Heart left ventricle (tissue), 16 donors: ENCODE results near the gene YJEFN3. TPM values are rescaled to one million over a fixed set of nuclear protein-coding genes. Genes with fewer than 3 reads are reported as not detected.

Experiments used
- ATAC-seq, 4 donors: fragments of 200-7000 bp; cut with Tn5 transposase; one replicate each; pipeline ENCODE4 v1.9.1; 2020 to 2022; ENCODE audit warnings: moderate library complexity in 4 of 4, mild to moderate bottlenecking in 3 of 4, moderate number of reproducible peaks in 1 of 4
- DNase-seq, 5 donors: peaks; one replicate each; pipeline ENCODE4 v3.0.0-alpha.2; 2020
- H3K27ac ChIP-seq, 12 donors: fragments of 200-600 bp; sonication (generic) in 4 of 12; one replicate each; pipeline versions ENCODE4 v1.5.0 to v1.8.0; 2016 to 2022; ENCODE audit warnings: mild to moderate bottlenecking in 2 of 12
- H3K27me3 ChIP-seq, 9 donors: fragments of 200-600 bp; sonication (generic) in 2 of 9; one replicate each; pipeline versions ENCODE4 v1.5.1 to v1.8.0; 2016 to 2022; ENCODE audit warnings: mild to moderate bottlenecking in 3 of 9
- H3K36me3 ChIP-seq, 9 donors: fragments of 200-600 bp; sonication (generic) in 2 of 9; one replicate each; pipeline versions ENCODE4 v1.5.0 to v1.8.0; 2018 to 2022; ENCODE audit warnings: mild to moderate bottlenecking in 2 of 9
- H3K4me1 ChIP-seq, 12 donors: fragments of 200-600 bp; sonication (generic) in 4 of 12; one replicate each; pipeline versions ENCODE4 v1.5.0 to v1.8.0; 2016 to 2022; ENCODE audit warnings: mild to moderate bottlenecking in 3 of 12
- H3K4me3 ChIP-seq, 12 donors: fragments of 200-600 bp; sonication (generic) in 4 of 12; one replicate each; pipeline versions ENCODE4 v1.5.0 to v1.8.0; 2017 to 2022; ENCODE audit warnings: mild to moderate bottlenecking in 9 of 12, moderate library complexity in 4 of 12
- H3K9me3 ChIP-seq, 12 donors: fragments of 200-600 bp; sonication (generic) in 4 of 12; one replicate each; pipeline versions ENCODE4 v1.5.0 to v1.8.0; 2016 to 2022; ENCODE audit warnings: mild to moderate bottlenecking in 1 of 12
- POLR2A ChIP-seq, 2 donors: fragments of 450-650 bp; IDR thresholded peaks; one replicate each; pipeline ENCODE4 v1.6.1; 2017; ENCODE audit warnings: antibody characterized with exemption in 2 of 2, mild to moderate bottlenecking in 2 of 2, moderate library complexity in 2 of 2
- WGBS, 4 donors: extraction: QIAGEN DNeasy Blood & Tissue Kit in 2 of 4; methylation state at CpG; one replicate each; pipeline versions ENCODE4 v1.1.5 to v1.1.7; 2013 to 2018; 5-methylcytosine and 5-hydroxymethylcytosine counted together
- intact Hi-C, 10 donors: fragments of 100-400 bp; cut with DNase I; formaldehyde crosslinking; loops; one replicate each; pipeline versions ENCODE4 v1.11.1 to v1.14.2; 2022
- polyA plus RNA-seq, 2 donors: library from polyadenylated mRNA; stranded (reverse); fragments of 200-250 nt; gene quantifications; one replicate each; pipeline ENCODE4 v1.2.3, GENCODE V29; 2013
- total RNA-seq, 9 donors: library from RNA; depleted of rRNA in 2 of 9; stranded (reverse); fragments of >200 nt in 2 of 9; fragmentation: NEBNext Ultra II Directional in 3 of 9; extraction: Animal tissue kit (Norgen Biotek cat#: 25700) in 3 of 9; gene quantifications; one replicate each; pipeline versions ENCODE4 v1.1.0 to v1.2.4, GENCODE V29; 2016 to 2023
- TF ChIP-seq, protein P1 (sequence below), 12 donors: fragments of 200-600 bp; sonication (generic) in 4 of 12; IDR thresholded peaks; one replicate each; pipeline versions ENCODE4 v1.5.0 to v1.8.0; 2018 to 2022; ENCODE audit warnings: antibody characterized with exemption in 12 of 12, mild to moderate bottlenecking in 5 of 12
- donor health status: ischemic (EF 13 %, LVEDD 7.1; RV severe dilation, severe dysfunction).
- donor health status: healthy with polysubstance abuse.
- donor health status: DM: no; HTN: yes; CAD: no.
- donor health status: DM: no; HTN: no; CAD: no.
- donor health status: ischemic (EF 25% LVEDD 6.9; RV normal size, moderate dysfunction).
- donor health status: ischemic (EF 25% LVEDD 5.7; RV mildly dilated, moderate dysfunction).
- donor health status: healthy.
- donor health status: DM: yes; HTN: yes; CAD: no.
- donor health status: ischemic (EF 35%, LVEDD 5.7; RV mildly dilated, moderate dysfunction).
- donor health status: nonischemic (EF 11% LVEDD 7.7; RV severe dilation, severe dysfunction).
- donor health status: DM: yes; HTN: yes; CAD: no.
- donor health status: PGD.
- donor health status: ischemic (EF 29% LVEDD 5.4; RV normal size, mild dysfunction).
- donor health status: nonischemic (EF 23%, LVEDD 6.1; RV moderate dilation, normal function).

The YJEFN3 gene
- total and polyA plus RNA-seq, 11 donors = 1.2 to 5.4 (median 2.5) TPM; not detected in 1

DNA sequence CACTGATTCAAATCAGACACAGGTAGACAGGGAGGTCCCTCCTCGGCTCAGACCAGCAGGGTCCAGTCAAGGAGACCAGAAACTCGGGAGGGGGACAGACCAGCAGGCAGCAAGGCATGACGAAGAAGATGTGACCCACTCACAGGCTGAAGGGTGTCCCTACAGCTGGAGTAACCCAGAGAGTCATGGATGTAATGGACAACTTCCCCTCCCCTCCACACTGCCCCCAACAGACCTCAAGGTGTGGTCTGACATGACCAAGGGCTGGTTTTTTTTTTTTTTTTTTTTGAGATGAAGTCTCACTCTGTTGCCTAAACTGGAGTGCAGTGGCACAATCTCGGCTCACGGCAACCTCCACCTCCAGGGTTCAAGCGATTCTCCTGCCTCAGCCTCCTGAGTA, 55.6 kb downstream of the YJEFN3 start:
- Histone ChIP-seq H3K27me3 (no peaks in the 10 kb centered on the region), H3K36me3 (no peaks in the 10 kb centered on the region), H3K4me3 (no peak overlapping the region), H3K4me1 (no peaks in the 10 kb centered on the region), H3K9me3 (no peaks in the 10 kb centered on the region), H3K27ac (no peak overlapping the region)
- DNase-seq (no peak), ATAC-seq (no peak)
- WGBS, 4 donors = 85 to 89% (median 88%) methylated on average over 6 of the region's 6 CpGs
- TF ChIP-seq POLR2A (IDR thresholded peaks at IDR 0.05) = no peak
- TF ChIP-seq, protein P1, sequence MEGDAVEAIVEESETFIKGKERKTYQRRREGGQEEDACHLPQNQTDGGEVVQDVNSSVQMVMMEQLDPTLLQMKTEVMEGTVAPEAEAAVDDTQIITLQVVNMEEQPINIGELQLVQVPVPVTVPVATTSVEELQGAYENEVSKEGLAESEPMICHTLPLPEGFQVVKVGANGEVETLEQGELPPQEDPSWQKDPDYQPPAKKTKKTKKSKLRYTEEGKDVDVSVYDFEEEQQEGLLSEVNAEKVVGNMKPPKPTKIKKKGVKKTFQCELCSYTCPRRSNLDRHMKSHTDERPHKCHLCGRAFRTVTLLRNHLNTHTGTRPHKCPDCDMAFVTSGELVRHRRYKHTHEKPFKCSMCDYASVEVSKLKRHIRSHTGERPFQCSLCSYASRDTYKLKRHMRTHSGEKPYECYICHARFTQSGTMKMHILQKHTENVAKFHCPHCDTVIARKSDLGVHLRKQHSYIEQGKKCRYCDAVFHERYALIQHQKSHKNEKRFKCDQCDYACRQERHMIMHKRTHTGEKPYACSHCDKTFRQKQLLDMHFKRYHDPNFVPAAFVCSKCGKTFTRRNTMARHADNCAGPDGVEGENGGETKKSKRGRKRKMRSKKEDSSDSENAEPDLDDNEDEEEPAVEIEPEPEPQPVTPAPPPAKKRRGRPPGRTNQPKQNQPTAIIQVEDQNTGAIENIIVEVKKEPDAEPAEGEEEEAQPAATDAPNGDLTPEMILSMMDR (IDR thresholded peaks at IDR 0.05) = no peak
- intact Hi-C loops = no loop called here

Other genes starting within 250 kb of the YJEFN3 start
- 10 to 100 TPM; 34.2 to 53.4 (median 41.9) TPM for gene SUGP1, start 208.4 kb upstream of the YJEFN3 start, total RNA-seq
- gene SUGP1, start 208.4 kb upstream of the YJEFN3 start, polyA plus RNA-seq = 10 to 100 TPM; 28.7 to 41.0 TPM
- gene MAU2, start 208.1 kb upstream of the YJEFN3 start, total RNA-seq = 10 to 100 TPM; 26.5 to 46.4 (median 32.0) TPM
- 10 to 100 TPM; 15.7 to 28.5 TPM for gene MAU2, start 208.1 kb upstream of the YJEFN3 start, polyA plus RNA-seq
- gene GATAD2A, start 123.2 kb upstream of the YJEFN3 start, total RNA-seq = 10 to 100 TPM; 18.1 to 49.5 (median 35.5) TPM
- gene GATAD2A, start 123.2 kb upstream of the YJEFN3 start, polyA plus RNA-seq = 10 to 100 TPM in 1 of 2 donors, 1 to 10 TPM in 1; 7.5 to 27.0 TPM
- gene TSSK6, start 13.4 kb upstream of the YJEFN3 start, total RNA-seq = 1 to 10 TPM in 1 of 9 donors, under 1 TPM in 8; 0.28 to 1.0 (median 0.54) TPM
- under 1 TPM; 0.57 to 0.61 TPM for gene TSSK6, start 13.4 kb upstream of the YJEFN3 start, polyA plus RNA-seq
- gene NDUFA13, start 12.7 kb upstream of the YJEFN3 start, total RNA-seq = 1,000 to 10,000 TPM in 3 of 9 donors, 100 to 1,000 TPM in 6; 101 to 1,154 (median 960) TPM
- gene NDUFA13, start 12.7 kb upstream of the YJEFN3 start, polyA plus RNA-seq = 1,000 to 10,000 TPM in 1 of 2 donors, 100 to 1,000 TPM in 1; 856 to 1,476 TPM
- under 1 TPM in 7 of 9 donors, not detected in 2; 0.07 to 0.61 (median 0.22) TPM for gene CILP2, start 9.4 kb downstream of the YJEFN3 start, total RNA-seq
- gene CILP2, start 9.4 kb downstream of the YJEFN3 start, polyA plus RNA-seq = under 1 TPM; 0.08 to 0.24 TPM
- under 1 TPM in 2 of 9 donors, not detected in 7; 0.43 to 0.69 TPM for gene PBX4, start 89.8 kb downstream of the YJEFN3 start, total RNA-seq
- gene PBX4, start 89.8 kb downstream of the YJEFN3 start, polyA plus RNA-seq = under 1 TPM in 1 of 2 donors, not detected in 1; 0.53 TPM
- gene LPAR2, start 99.3 kb downstream of the YJEFN3 start, total RNA-seq = 1 to 10 TPM in 2 of 9 donors, under 1 TPM in 6, not detected in 1; 0.24 to 6.1 (median 0.74) TPM
- 1 to 10 TPM in 1 of 2 donors, under 1 TPM in 1; 0.46 to 1.6 TPM for gene LPAR2, start 99.3 kb downstream of the YJEFN3 start, polyA plus RNA-seq
- 10 to 100 TPM in 2 of 9 donors, 1 to 10 TPM in 7; 1.1 to 21.7 (median 2.5) TPM for gene GMIP, start 114.7 kb downstream of the YJEFN3 start, total RNA-seq
- 1 to 10 TPM; 2.1 TPM for gene GMIP, start 114.7 kb downstream of the YJEFN3 start, polyA plus RNA-seq
- gene ATP13A1, start 134.8 kb downstream of the YJEFN3 start, total RNA-seq = 10 to 100 TPM; 15.7 to 65.8 (median 23.1) TPM
- 10 to 100 TPM; 16.1 to 22.0 TPM for gene ATP13A1, start 134.8 kb downstream of the YJEFN3 start, polyA plus RNA-seq
- 1 to 10 TPM; 1.5 to 6.8 (median 3.4) TPM for gene ZNF101, start 139.9 kb downstream of the YJEFN3 start, total RNA-seq
- gene ZNF101, start 139.9 kb downstream of the YJEFN3 start, polyA plus RNA-seq = 1 to 10 TPM; 3.4 to 3.7 TPM
- gene ZNF14, start 204.2 kb downstream of the YJEFN3 start, total RNA-seq = 1 to 10 TPM; 2.9 to 7.9 (median 3.6) TPM
- gene ZNF14, start 204.2 kb downstream of the YJEFN3 start, polyA plus RNA-seq = 1 to 10 TPM; 2.3 to 3.1 TPM